K562 (cell line): ENCODE results near the gene ASPRV1. TPM values are rescaled to one million over a fixed set of nuclear protein-coding genes. Genes with fewer than 3 reads are reported as not detected.

ENCODE experiments used
- MBD2 ChIP-seq: sonication (generic); IDR thresholded peaks from 2 replicates; pipeline ENCODE4 v1.6.1; 2016; ENCODE audit warnings: low read depth, borderline replicate concordance
- TOE1 ChIP-seq, 2 experiments: fragments of 450-650 bp in 1 of 2; sonication (generic) in 1 of 2; formaldehyde crosslinking in 1 of 2; IDR thresholded peaks; 2 replicates each; pipeline versions ENCODE4 v1.7.1 to v1.8.0; 2016 to 2022; ENCODE audit warnings: borderline replicate concordance in 2 of 2, mild to moderate bottlenecking in 2 of 2, antibody characterized with exemption in 1 of 2, inconsistent platforms in 1 of 2, low read depth in 1 of 2, missing genetic modification reagents in 1 of 2, moderate library complexity in 1 of 2
- YY1 ChIP-seq, 3 experiments: IDR thresholded peaks; 2 replicates each; pipeline ENCODE4 v1.6.1; 2011; ENCODE audit warnings: low read length in 2 of 3, mild to moderate bottlenecking in 2 of 3, moderate library complexity in 2 of 3, borderline replicate concordance in 1 of 3, control low read depth in 1 of 3, low read depth in 1 of 3; ENCODE audit not compliant: insufficient read depth in 3 of 3, insufficient replicate concordance in 2 of 3, control insufficient read depth in 1 of 3, insufficient read length in 1 of 3; ENCODE audit errors: extremely low read depth in 1 of 3
- ZBTB9 ChIP-seq: fragments of 450-650 bp; formaldehyde crosslinking; IDR thresholded peaks from 2 replicates; pipeline ENCODE4 v1.4.0; 2020; ENCODE audit warnings: mild to moderate bottlenecking, moderate library complexity
- ZNF134 ChIP-seq: fragments of 250-450 bp; sonication (Bioruptor Pico); conservative IDR thresholded peaks from 2 replicates; pipeline ENCODE4 v1.4.0; 2020
- ZNF263 ChIP-seq: sonication (generic); formaldehyde crosslinking; IDR thresholded peaks from 2 replicates; pipeline ENCODE4 v1.8.0; 2022; ENCODE audit warnings: mild to moderate bottlenecking, missing genetic modification reagents, borderline replicate concordance
- ZNF3 ChIP-seq: fragments of 250-450 bp; sonication (Bioruptor Pico); IDR thresholded peaks from 2 replicates; pipeline ENCODE4 v1.5.0; 2021; ENCODE audit warnings: mild to moderate bottlenecking, moderate library complexity
- polyA plus RNA-seq, 8 experiments: library from polyadenylated mRNA; depleted of rRNA in 4 of 8; stranded (reverse) in 5 of 8; unstranded in 3 of 8; fragments of >200 nt; fragmentation: Nextera tagmentation in 2 of 8; fragmentation: Illumina TruSeq in 1 of 8; extraction: Ambion mirVana in 2 of 8; extraction: Trizol in 1 of 8; gene quantifications; 2 replicates each; pipeline versions ENCODE4 v1.2.1 to v1.2.3, GENCODE V29; 2011 to 2014; ENCODE audit warnings: inconsistent platforms in 1 of 8, missing spikeins in 1 of 8
- total RNA-seq, 7 experiments: library from RNA; depleted of rRNA in 6 of 7; stranded (reverse); fragments of >200 nt in 6 of 7; fragmentation: Illumina TruSeq in 2 of 7; extraction: Trizol in 2 of 7; gene quantifications; 2 replicates each; pipeline versions ENCODE4 v1.2.1 to v1.2.3, GENCODE V29; 2011 to 2021; ENCODE audit warnings: low replicate concordance in 1 of 7
- TF ChIP-seq, protein P1 (sequence below): fragments of 450-650 bp; conservative IDR thresholded peaks from 2 replicates; pipeline ENCODE4 v1.6.1; 2016; ENCODE audit warnings: missing genetic modification characterization, low read depth, mild to moderate bottlenecking, control low read depth, missing compliant biosample characterization
- TF ChIP-seq, protein P2 (sequence below), 2 experiments: fragments of 450-650 bp in 1 of 2; sonication (generic) in 1 of 2; formaldehyde crosslinking in 1 of 2; IDR thresholded peaks; 2 replicates each; pipeline versions ENCODE4 v1.7.1 to v1.9.0; 2016 to 2022; ENCODE audit warnings: inconsistent platforms in 1 of 2, mild to moderate bottlenecking in 1 of 2, missing genetic modification reagents in 1 of 2
- TF ChIP-seq, protein P3 (sequence below): sonication (generic); formaldehyde crosslinking; IDR thresholded peaks from 2 replicates; pipeline ENCODE4 v1.8.1; 2023; ENCODE audit warnings: mild to moderate bottlenecking, missing genetic modification reagents, moderate library complexity

The ASPRV1 gene
- total and polyA plus RNA-seq, 9 of the 15 experiments (the other 6 are each of a cell fraction or from before 2014, with no cell fraction given), result 0.17 to 0.72 (median 0.47) TPM; not detected in 1

DNA sequence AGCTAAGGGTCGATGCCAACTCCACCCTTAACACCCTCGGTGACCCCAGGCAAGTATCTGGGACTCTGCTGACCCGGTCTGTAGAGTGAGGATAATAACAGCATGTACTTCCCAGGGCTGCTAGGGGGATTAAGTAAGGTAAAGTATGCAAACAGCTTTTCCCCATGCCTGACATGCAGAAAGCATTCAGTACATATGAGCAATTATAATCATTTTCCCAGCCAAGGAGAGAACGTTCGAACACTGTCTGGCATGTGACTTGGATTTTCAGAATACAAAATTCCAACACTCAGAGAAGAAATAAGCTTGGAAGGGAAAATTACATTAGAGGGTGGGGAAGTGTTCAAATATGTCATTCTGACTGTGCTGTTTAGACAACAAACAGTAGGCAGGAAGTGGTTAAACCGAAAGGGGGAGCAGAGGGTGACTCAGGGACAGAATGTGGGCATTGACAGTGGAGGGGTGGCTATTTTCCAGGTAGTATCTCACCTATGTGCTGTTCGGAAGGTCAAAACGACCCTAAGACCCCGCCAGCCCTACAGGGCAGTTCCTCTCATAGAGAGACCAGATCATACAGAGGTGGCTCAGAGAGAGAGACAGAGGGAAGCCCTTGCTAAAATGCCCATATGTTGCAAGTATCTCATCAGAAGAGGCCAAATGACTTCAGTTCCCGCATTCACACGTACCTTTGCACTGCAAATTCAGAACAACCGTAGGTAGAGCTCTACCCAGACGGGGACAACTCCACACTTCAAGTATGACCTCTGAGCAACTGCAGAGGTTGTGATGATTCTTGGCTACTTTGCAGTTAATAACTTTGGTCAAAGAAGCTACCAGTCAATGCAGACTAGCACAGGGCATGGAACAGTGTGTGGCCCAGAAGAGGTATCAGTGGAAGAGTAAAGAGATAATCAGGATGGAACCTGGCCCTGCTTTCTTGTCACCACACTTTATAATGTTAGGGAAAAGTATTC lies 14.8 kb downstream of the ASPRV1 start (continued):
- TF ChIP-seq, protein P1, sequence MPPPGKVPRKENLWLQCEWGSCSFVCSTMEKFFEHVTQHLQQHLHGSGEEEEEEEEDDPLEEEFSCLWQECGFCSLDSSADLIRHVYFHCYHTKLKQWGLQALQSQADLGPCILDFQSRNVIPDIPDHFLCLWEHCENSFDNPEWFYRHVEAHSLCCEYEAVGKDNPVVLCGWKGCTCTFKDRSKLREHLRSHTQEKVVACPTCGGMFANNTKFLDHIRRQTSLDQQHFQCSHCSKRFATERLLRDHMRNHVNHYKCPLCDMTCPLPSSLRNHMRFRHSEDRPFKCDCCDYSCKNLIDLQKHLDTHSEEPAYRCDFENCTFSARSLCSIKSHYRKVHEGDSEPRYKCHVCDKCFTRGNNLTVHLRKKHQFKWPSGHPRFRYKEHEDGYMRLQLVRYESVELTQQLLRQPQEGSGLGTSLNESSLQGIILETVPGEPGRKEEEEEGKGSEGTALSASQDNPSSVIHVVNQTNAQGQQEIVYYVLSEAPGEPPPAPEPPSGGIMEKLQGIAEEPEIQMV (tag), result no peak
- TF ChIP-seq ZNF134 (CRISPR knock-in tag) (no peak), ZNF3 (CRISPR knock-in tag) (no peak), TOE1 (IDR thresholded peaks at IDR 0.05; ENCODE audit: borderline replicate concordance) (no peak), TOE1 (CRISPR knock-in tag; IDR thresholded peaks at IDR 0.05; ENCODE audit: borderline replicate concordance, low read depth) (no peak), ZBTB9 (CRISPR knock-in tag) (no peak), ZNF263 (CRISPR knock-in tag) (no peak), MBD2 (no peak), YY1 (IDR thresholded peaks at IDR 0.05; ENCODE audit: borderline replicate concordance in 1 of 3, control insufficient read depth in 1 of 3, extremely low read depth in 1 of 3, insufficient read depth in 3 of 3, insufficient read length in 1 of 3, insufficient replicate concordance in 2 of 3, low read depth in 1 of 3, low read length in 2 of 3) (no peak)
- TF ChIP-seq, protein P2, sequence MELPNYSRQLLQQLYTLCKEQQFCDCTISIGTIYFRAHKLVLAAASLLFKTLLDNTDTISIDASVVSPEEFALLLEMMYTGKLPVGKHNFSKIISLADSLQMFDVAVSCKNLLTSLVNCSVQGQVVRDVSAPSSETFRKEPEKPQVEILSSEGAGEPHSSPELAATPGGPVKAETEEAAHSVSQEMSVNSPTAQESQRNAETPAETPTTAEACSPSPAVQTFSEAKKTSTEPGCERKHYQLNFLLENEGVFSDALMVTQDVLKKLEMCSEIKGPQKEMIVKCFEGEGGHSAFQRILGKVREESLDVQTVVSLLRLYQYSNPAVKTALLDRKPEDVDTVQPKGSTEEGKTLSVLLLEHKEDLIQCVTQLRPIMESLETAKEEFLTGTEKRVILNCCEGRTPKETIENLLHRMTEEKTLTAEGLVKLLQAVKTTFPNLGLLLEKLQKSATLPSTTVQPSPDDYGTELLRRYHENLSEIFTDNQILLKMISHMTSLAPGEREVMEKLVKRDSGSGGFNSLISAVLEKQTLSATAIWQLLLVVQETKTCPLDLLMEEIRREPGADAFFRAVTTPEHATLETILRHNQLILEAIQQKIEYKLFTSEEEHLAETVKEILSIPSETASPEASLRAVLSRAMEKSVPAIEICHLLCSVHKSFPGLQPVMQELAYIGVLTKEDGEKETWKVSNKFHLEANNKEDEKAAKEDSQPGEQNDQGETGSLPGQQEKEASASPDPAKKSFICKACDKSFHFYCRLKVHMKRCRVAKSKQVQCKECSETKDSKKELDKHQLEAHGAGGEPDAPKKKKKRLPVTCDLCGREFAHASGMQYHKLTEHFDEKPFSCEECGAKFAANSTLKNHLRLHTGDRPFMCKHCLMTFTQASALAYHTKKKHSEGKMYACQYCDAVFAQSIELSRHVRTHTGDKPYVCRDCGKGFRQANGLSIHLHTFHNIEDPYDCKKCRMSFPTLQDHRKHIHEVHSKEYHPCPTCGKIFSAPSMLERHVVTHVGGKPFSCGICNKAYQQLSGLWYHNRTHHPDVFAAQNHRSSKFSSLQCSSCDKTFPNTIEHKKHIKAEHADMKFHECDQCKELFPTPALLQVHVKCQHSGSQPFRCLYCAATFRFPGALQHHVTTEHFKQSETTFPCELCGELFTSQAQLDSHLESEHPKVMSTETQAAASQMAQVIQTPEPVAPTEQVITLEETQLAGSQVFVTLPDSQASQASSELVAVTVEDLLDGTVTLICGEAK (IDR thresholded peaks at IDR 0.05), result no peak; the same call in 1 of the 2 replicates
- TF ChIP-seq, protein P2 (CRISPR knock-in tag; IDR thresholded peaks at IDR 0.05), result no peak
- TF ChIP-seq, protein P3, sequence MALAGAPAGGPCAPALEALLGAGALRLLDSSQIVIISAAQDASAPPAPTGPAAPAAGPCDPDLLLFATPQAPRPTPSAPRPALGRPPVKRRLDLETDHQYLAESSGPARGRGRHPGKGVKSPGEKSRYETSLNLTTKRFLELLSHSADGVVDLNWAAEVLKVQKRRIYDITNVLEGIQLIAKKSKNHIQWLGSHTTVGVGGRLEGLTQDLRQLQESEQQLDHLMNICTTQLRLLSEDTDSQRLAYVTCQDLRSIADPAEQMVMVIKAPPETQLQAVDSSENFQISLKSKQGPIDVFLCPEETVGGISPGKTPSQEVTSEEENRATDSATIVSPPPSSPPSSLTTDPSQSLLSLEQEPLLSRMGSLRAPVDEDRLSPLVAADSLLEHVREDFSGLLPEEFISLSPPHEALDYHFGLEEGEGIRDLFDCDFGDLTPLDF, result no peak
